GM21423 (cell line): ENCODE measurements around the gene TBC1D14.

Source experiments
- ATAC-seq: cut with Tn5 transposase; IDR thresholded peaks from one replicate; pipeline ENCODE4 v1.9.1; 2021; ENCODE audit warnings: mild to moderate bottlenecking, moderate library complexity; ENCODE audit not compliant: unreplicated experiment

The TBC1D14 gene

GRCh38 chr4:6946497-6946896 lies 36.9 kb downstream of the TBC1D14 start:
- ATAC-seq: no peak

- no peak for ATAC-seq
Observed at GRCh38 chr4:6948134-6948460, 38.5 kb downstream of the TBC1D14 start.

DNA sequence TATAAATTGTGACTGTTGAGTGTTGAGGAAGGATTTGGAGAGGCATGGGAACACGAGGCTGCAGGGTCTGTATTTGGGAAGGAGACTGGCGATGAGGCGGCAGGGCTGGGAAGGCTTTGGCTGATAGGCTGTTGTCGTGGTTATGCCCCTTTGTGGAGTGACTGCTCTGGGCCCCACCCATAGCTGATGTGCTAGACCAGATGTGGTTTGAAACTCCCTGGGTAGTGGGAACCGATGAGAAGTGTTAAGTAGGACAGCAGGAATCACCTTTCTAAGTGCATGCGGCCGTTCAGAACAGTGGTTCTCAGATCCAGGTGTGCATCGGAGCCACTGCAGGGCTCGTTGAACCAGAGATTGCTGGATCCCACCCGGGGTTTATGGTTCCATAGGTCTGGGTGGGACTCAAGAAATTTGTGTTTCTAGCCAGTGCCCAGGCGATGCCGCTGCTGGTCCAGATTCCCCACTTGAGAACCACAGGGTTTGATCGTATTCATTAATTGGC lies 42.3 kb downstream of the TBC1D14 start:
- no peak for ATAC-seq

DNA sequence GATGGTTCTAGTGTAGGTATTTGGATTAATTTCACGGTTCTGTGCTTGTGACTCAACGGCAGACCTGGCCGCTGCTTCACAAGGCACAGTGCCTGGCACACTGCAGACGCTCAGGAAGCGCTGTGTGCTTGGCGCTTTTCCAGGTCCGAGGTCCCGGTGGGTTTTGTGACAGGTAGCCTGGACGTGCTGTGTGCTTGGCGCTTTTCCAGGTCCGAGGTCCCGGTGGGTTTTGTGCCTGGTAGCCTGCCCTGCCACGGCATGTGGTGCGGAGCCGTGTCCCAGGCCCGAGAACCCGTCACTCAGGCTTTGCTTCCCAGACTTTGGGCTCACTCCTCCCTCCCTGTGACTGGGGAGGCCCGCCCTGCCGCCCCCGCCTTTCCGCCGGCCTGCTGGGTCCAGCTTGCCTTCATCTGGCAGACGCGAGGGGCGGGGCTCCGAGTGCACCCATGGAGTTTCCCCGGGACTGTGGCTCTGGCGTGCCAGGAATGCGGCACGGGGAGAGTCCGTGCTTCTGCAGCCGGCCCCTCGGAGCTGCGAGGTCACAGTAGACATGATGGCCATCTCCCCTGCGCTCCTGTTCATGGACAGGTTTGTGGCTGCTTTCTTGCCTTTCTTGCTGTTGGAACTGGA lies 44.2 kb downstream of the TBC1D14 start:
- ATAC-seq: no peak

DNA sequence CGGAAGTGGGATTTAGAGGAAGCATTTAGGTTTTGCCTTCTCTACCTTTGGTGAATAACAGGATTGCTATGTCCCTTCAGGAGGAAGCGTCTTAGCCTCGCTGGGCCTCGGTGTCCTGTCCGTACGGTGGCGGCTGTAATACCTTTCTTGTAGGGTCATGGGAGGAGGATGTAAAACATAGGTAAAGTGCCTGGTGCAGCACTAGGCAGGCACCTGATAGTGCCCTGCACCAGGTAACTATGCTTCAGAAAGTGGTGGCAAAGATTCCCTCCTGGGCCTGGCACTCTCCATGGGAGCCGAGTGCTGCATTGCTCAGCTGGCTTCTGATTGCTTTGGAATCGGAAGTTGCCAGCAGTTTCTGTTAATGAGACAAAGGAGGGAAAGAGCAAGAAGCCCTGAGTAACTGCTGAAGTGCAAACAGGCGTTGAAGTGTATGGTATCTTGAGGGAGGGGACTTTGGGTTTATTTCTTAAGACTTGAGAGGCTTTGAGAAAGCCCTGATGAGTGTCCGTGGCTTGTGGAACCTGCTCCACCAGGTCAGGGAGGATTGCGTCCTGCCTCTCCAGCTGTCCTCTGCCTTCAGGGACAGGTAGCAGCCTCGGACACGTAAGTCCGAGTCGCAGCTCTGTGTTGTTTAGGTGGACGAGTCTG lies 45.8 kb downstream of the TBC1D14 start:
- ATAC-seq: no peak

- ATAC-seq: no peak
Observed at GRCh38 chr4:6956087-6956433, 46.4 kb downstream of the TBC1D14 start.

DNA sequence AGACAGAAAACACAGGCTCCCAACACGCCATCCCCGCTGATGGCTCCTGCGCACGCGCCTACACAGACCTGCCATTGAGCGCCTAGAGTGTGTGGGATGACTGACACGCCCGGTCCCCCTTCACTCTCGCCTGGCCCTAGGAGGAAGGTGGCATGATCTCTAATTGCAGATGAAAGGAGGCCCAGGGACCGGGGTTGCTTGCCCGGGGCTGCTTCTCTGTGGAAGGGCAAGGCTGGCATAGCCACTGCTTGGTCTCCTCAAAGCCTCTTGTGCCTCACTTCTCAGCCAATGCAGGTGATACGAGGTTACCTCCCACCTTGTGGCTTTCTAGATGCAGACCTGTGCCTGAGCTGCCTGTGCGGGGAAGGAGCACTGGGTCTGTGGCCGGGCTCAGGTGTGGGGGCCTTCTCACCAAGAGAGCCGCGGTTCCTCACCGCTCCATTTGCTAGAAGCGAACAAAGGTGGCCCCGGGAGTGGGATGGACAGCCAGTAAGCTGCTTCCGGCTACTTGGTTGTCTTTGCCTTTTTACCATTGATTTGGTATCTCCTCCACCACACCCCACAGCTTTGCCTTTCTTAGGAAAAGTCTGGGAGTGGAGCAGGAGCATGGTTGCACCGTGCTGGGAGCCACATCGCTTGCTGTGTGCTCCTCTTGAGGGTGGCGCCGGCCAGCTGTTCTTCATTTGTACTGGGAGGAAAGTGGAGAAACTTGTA lies 47.0 kb downstream of the TBC1D14 start:
- no peak for ATAC-seq

- ATAC-seq: no peak
Observed at GRCh38 chr4:6957148-6957520, 47.5 kb downstream of the TBC1D14 start.

DNA sequence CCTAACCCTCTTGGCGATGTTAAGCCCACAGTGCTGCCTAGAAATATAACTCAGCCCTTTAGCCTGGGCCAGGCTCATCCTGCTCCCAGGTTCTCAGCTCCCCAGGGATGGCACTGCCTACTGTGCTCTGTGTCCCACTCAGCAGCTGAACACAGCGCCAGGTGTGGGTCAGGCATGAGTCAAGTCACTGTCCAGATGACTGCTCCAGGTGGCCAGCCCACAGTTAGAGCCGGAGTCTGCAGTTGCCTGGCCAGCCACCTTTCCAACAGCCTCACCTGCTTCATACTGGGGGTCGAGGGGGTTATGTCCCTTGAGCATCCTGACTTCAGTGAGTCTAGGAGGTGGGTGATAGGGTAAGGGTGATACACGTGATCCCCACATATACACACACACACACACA lies 48.4 kb downstream of the TBC1D14 start:
- no peak for ATAC-seq

DNA sequence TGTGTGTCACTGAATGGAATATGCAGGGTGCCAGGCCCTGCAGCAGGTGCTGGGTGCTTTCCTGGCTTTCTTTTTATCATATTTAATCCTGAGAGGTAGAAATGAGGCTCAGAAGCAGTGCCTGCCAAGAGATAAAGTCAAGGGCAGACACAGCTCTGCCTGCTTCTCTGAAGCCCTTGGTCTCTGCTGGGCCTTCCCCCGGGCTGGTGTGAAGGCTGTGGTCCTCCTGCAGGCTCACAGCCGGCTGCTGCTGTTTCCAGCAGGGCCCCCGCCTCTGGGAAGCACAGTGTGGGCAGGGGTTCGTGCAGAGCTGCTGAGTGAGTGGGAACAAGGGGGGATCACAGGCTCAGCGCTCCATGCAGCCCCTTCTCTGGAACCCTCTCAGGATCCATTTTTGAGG lies 49.6 kb downstream of the TBC1D14 start:
- ATAC-seq: no peak

DNA sequence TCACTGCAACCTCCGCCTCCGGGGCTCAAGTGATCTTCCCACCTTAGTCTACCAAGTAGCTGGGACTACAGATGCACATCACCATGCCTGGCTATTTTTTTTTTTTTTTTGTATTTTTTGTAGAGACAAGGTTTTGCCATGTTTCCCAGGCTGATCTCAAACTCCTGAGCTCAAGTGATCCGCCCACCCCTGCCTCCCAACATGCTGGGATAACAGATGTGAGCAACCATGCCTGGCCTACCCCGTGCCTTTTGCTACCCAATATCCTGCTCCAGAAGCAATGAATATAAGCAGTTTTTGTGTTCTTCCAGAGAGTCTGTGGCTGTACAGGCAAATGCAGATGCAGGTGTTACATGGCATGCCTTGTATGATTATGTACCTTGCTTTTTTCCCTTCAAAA lies 50.5 kb downstream of the TBC1D14 start:
- ATAC-seq: no peak

DNA sequence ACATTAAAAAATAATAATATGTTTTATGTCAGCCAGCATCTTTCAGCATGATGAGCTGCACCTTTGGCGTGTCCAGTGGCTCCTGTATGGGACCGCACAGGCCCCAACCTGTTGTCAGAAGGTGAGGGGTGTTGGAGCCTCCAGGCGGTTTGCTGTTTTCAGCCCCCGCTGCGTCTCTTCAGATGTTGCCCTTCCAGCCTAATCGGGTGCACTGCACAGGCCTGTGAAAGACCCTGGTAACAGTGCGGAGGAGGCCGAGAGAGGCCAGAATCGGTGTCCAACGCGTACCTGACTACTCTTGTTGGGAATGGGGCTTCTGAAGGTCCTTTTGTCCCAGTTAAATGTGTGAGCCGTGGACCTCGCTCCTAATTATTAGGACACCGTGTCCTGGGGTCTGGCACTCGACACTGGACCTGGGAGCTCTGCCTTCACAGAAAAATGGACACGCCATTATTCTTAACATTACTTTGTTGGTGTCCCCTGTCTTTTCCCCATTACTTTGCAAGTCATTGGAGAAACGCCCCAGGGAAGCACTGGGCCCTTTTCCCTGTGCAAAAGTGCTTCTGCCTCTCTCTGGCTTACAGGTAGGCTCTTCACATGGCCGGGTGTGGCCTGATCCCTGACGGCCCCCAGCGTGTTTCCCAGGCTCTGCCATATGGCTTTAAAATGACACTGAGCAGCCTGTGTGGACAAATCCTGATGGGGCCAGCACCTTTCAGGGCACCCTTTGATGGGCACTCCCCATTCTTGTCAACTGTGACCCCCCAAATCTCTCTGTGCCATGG lies 51.2 kb downstream of the TBC1D14 start:
- no peak for ATAC-seq

- no peak for ATAC-seq
Observed at GRCh38 chr4:6961496-6962210, 52.0 kb downstream of the TBC1D14 start.

- ATAC-seq: no peak
Observed at GRCh38 chr4:6962211-6963041, 52.8 kb downstream of the TBC1D14 start.

DNA sequence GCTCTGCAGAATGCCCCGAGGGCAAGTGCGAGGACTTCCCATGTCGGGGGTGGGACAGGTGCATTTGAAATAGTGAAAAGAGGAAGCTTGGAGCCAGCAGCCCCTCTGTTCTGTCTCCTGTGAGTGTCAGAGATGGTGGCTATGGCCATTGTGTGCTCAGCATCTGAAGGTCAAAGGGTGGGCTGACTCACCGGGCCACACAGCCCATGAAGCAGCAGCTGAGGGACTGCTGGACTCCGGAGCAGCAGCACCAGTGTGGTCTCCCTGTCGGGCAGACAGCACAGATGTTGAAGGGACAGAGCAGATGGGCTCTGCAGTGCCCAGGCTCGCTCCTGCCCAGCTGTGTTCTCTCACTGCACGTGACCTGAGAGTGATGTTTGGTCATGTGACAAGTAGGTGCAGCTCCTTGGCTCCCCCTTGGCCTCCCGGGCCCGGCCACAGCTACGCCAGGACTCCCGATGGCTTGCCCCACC lies 53.5 kb downstream of the TBC1D14 start:
- no peak for ATAC-seq

GRCh38 chr4:6964858-6965257 lies 55.2 kb downstream of the TBC1D14 start:
- ATAC-seq: no peak

- ATAC-seq: no peak
Observed at GRCh38 chr4:6965329-6965728, 55.7 kb downstream of the TBC1D14 start.

GRCh38 chr4:6967846-6968340 lies 58.3 kb downstream of the TBC1D14 start:
- ATAC-seq: no peak

DNA sequence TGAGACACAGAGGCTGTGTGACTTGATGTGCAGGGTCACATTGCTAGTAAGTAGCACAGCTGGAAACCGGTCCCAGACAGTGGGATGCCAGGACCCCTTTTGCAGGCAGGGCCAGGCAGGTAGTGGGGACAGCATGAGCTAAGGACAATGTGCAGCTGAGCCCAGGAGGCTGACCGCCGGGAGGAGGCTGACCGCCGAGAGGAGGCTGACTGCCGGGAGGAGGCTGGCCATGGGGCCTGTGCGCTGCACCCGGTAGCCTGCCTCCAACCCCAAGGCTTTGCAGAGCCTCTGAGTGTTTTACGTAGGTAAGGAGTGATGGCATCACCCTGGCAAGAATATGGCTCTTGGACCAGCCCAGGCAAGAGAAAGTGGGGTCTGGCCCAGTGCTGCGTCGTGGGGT lies 58.9 kb downstream of the TBC1D14 start:
- ATAC-seq: no peak
